NCI-H187 treated with DMSO at 0.1 percent for 48 hours (cell line): ENCODE measurements around the gene MBD3L1.

Source experiments
- DNase-seq: peaks from one replicate; lab custom pipeline; 2025; lab: John Stamatoyannopoulos, UW

The MBD3L1 gene

GRCh38 chr19:8881512-8881911, 49.3 kb downstream of the MBD3L1 start:
- DNase-seq, result no peak

- DNase-seq, result no peak
Observed at GRCh38 chr19:8884416-8884815, 52.2 kb downstream of the MBD3L1 start.

GRCh38 chr19:8887364-8887763, 55.2 kb downstream of the MBD3L1 start:
- DNase-seq, result no peak

GRCh38 chr19:8890260-8890659, 58.1 kb downstream of the MBD3L1 start:
- DNase-seq, result no peak
